GM21529 (cell line): ENCODE results near the gene NOXO1.
"Not testable (repeated sequence)": the region's sequence is repeated elsewhere in the genome, so short reads cannot be mapped to it uniquely, and the experiment has no call there.

Experiments
- ATAC-seq: cut with Tn5 transposase; IDR thresholded peaks from one replicate; pipeline ENCODE4 v1.9.1; 2021; ENCODE audit not compliant: unreplicated experiment

The NOXO1 gene

DNA sequence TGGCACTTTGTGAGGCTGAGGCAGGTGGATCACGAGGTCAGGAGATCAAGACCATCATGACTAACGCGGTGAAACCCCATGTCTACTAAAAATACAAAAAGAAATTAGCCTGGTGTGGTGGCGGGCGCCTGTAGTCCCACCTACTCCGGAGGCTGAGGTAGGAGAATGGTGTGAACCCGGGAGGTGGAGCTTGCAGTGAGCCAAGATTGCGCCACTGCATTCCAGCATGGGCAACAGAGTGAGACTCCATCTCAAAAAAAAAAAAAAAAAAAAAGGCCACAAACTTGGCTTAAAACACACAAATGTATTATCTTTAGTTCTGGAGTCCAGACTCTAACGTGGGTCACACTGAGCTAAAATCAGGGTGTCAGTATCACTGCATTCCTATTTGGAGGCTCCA is 30.5 kb upstream of the NOXO1 start:
- not testable (repeated sequence) for ATAC-seq

DNA sequence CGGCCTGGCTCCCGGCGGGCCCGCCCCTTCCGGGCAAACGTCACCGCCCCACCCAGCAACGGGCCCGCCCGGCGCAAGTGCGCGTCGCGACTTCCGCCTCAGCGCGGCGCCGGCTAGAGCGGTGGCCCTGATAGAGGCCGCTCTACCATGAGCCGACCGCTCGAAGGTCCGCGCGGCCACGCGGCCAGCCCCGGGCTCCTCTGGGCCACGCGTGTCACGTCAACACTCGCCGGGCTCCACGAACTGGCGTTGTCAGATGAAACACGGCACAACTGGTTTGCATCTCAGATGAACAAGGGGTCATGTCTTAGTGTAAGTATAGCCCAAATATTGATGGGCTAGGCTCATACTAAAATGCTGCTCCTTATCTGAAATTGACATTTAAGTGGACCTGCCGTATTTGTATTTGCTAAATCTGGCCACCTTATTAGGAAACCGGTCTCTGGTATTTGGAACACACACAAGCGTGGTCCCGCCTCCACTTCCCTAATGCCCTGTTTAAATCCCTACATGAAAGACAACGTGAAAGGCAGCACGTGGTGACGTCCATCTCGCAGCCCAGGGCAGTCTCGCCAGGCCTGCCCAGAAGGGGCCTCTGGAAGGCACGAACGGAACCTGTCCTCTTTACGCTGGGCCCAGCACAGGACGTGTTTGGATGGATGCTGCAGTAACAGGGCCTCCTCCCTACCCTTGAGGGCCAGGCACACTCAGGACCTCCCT is 28.7 kb upstream of the NOXO1 start, which contains the start of gene ZNF598:
ZNF598 (minus strand) TSS at position 31 of the 720 bp plus-strand sequence.
- peak; percentile 79 for ATAC-seq

DNA sequence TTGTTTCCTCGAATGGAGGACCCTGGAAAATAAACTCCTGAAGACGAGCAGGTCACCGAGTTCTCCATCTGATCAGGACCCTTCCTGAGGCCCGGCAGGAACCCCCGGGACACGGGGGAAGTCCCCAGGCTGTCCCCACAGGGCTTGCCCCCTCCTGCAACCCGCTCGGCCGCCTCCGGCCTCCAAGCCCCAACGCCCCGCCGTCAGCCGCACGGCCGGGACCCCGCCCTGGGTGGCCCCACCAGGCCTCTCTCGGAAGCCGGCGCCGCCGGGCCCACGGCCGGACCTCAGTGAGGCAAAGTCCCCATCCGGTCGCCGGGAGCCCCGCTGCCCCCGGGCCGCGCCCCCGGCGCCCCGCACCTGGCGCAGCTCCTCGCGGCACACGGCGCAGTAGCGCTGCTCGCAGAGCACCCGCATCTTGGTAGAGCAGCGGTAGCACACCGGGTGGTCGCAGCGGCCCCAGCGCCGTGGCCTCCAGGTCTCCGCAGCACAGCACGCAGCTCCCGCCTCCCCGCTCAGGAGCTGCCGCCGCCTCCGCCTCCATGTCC is 28.0 kb upstream of the NOXO1 start:
- ATAC-seq, result peak; percentile 36

DNA sequence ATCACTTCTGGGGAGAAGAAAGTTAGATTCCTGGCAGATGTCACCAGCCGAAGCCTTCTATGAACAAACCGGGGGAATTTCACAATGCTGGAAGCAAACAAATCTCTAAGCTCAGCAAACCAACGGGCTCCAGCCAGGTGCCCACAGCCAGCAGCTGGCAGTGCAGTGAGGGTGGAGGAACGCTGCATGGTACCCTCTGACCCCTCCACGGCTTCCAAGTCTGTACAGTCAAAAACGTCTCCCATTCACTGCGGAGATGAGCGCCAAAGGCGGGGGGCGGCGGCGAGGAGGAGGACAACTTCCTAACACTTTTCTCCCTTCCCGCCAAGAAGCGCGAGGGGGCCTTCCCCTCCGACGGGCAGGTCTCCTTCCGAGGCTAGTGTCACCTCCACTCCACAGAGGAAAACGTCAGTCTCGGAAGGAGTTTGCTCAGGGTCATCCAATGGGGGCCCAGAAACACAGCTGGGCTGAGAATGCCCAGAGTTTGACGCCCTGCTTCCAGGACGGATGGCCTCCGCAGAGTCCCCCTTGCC is 27.4 kb upstream of the NOXO1 start:
- ATAC-seq, result no peak

DNA sequence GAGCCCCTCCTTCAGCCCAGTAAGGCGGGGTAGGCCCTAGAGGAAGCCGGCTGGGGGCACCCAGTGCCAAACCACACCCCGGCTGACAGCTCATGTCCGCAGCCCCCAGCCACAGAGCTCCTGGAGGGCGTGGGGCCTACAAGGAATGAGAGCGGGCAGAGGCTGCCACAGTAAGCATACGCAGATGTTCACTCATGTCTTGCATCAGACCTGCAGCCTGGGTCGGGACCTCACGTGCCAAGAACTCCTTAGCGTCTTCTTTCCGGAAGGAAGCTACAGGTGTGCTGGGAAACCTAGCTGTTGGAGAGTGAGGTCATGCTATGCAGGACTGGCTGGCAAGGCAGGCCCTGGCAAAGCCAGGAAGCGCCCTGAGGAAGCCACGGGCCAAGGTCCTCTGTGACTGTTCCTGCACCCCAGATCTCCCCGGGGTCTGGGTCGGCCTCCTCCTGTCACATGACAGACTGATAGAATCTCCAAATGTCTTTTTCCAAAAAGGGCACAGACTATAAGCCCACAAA is 26.8 kb upstream of the NOXO1 start:
- no peak for ATAC-seq

DNA sequence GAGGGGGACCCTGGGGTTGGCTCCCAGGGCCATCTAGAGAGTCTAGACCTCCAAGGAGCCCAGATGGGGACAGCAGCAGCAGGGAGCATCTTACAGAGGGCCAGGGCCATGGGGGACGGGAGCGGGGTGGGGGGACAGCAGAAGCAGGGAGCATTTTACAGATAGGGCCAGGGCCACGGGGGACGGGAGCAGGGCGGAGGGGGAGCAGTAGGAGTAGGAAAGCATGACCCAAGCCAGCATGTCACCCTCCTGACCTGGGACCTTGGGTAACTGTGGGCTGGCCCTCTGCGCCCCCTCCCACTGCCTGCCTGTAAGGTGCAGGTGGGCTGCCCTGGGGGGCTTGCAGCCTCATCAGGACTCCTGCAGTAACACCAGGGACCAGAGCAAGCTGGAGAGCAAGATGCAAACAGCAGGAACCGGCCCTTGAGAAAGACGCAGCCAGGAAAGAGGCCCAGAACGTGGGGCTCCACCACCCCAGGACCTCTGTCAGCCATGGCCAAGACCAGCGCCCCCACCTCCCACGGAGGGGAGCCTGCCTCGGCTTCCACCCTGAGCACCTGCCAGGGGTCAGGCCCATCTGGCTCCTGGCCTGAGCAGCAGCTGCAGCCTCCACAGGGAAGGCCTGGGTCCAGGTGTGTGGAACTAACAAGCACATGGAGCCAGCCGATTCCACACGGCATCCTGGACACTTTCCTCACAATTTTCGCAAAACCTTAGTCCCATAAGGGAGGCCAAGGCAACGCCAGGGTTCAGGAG is 26.0 kb upstream of the NOXO1 start:
- ATAC-seq, result no peak

DNA sequence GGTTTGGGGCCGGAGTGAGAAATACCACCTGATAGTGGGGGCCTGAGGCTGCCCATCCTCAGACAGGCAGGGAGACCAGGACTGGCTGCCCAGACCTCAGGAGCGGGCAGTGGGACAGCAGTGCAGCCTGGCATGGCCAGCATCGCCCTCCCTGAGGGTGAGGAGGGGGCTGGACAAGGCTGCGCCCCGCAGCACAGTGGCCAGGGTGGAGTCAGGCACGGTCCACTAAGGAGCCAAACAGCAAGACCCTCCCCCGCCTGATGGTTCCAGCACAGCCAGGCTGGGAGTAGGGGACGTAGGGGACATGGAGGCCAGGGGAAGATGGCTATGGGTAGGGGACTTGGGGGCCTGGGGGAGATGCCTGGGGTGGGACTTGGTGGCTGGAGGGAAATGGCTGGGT is 25.0 kb upstream of the NOXO1 start:
- no peak for ATAC-seq

DNA sequence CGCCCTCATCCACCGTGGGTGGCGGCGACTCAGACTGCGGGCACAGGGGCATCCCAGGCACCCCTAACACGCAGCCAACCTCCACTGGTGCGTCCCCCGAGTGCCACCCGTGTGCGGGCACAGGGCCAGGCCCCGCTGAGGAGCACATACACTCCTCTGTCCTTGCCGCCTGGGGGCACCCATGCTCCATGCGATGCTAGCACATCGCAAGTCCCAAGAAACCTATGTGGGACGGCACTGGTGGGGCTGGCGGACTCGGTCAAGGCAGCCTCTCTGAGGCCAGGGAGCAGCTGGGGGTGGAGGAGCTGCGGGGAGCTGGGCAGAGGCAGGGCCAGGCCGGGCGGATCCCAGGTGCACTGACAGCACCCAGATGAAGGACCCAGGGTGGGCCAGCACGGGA is 24.4 kb upstream of the NOXO1 start:
- ATAC-seq, result no peak

DNA sequence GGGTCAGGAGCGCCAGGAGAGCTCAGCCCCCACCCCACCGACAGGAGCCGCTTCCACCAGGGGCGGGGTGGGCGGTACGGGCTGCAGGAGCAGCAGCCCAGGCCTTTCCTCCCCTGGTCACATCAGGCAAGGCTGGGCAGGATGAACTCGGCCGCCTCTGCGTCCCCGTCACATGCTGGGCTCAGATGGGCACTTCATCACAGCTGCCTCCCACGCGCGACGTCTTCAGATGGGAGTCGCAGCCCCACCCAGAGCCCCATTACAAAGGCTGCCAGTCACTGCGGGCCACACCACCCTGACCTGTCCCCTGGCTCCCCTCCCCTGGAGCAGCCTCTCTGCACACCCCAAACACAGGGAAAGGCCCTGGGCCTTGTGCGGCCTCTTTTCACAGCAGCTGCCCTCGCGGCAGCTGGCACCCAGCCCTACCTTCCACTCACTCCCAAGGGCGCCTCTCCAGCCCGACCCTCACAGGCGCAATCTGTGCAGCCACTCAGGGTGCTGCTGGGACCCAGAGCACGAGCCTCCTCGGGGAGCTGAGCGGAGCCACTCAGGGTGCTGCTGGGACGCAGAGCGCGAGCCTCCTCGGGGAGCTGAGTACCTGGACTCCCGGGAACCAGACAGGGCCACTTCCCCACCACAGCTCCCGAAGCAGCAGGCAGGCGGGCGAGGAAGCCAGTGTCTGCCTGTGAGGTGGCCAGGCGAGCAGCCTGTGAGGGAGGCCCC is 23.7 kb upstream of the NOXO1 start:
- ATAC-seq, result no peak

DNA sequence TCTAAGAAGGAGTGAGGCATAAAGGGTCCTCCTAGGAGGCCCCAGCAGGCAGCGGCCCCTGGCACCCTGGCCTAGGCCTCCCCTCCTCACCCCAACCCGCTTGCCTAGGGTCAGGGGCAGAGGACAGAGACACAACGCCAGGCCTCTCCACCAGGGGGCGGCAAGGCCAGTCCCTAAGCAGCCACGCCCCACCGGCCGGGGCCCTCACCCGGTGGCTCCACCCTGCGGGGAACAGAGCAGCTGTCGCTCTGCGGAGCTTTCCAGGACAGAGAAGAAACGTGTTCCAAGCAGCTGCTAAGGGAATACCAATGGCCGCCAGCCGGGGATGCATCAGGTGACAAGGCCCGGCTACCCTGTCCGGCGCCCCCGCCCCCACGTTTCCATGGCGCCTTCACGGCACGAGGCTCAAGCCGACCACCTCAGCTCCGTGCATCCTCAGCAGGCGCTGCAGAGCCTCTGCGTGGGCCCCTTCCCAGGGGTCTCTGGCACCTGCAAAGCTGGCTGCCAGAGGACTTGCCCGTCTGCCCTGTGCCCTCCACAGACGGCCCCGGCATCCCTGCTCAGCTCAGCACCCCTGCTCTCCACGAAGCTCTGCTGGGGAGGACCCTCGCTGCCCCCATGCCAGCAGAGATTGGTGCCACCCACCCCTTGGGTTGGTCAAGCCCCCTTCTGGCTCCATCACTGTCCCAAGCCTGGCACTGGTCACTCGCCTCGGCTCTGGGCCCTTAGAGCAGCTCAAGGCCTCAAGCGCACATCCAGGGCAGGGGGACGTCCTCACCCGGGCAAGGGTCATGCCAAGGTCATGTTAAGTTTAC is 22.8 kb upstream of the NOXO1 start:
- peak; percentile 61 for ATAC-seq

DNA sequence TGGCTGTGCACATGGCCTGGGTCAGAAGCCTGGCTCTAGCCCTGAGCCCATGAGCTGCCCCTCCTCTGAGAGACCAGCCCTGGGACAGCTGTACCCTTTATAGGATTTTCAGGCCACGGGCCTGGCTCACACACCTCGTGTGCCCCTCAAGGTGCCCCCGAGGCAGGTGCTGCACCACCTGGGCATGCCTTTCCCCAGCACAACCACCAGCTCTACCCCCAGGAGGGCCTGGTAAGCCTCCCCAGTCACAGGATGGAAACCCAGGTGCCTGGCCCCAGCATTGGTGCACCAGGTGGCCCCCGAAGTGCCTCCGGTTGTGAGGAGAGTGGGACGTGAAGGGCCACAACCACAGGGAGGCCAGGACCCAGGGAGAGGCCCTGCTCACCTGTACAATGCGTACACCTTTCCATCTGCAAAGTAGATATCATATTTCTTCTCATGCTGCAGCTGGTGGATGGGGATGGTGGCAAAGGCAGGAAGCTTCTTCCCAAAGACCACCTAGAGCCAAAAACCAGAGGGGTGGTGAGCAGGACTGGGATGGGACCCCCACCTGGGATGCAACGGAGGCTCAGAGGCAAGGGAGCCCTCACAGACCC is 22.1 kb upstream of the NOXO1 start:
- ATAC-seq, result no peak

DNA sequence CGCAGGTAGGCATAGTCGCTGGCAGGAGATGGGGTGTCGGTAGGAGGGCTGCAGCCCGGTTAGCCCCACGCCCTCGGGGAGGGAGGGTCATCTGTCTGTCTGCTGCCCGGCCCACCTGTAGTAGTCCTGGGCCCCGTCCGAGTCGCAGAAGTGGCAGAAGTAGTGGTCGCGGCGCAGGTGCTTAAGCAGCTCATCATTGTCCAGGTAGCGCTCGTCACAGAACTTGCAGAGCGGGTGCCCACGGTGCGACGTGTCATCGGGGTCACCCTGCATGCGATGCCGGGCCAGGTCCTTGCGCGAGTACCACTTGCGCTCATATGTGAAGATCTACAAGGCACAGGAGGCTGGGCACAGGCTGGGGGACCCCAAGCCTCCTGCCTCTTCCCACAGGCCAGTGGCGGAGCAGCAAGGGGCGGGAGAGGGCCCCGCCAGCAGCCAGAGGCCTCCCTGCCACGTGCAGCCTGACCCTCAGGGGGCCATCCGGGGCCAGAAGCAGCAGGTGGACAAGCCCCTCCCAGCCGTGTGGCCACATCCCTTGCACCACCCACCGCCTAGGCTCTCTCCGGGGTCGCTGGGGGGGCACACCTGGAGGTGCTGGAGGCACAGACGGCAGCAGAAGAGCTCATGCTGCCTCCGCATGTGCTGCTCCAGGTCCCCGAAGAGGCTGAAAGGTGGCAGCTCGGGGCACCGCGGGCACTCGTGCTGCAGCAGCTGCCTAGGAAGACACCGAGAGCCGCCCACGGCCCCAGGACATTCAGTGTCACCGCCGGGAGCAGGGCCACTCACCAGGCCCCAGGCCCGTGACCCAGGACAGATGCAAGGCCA is 21.3 kb upstream of the NOXO1 start:
- ATAC-seq, result no peak

DNA sequence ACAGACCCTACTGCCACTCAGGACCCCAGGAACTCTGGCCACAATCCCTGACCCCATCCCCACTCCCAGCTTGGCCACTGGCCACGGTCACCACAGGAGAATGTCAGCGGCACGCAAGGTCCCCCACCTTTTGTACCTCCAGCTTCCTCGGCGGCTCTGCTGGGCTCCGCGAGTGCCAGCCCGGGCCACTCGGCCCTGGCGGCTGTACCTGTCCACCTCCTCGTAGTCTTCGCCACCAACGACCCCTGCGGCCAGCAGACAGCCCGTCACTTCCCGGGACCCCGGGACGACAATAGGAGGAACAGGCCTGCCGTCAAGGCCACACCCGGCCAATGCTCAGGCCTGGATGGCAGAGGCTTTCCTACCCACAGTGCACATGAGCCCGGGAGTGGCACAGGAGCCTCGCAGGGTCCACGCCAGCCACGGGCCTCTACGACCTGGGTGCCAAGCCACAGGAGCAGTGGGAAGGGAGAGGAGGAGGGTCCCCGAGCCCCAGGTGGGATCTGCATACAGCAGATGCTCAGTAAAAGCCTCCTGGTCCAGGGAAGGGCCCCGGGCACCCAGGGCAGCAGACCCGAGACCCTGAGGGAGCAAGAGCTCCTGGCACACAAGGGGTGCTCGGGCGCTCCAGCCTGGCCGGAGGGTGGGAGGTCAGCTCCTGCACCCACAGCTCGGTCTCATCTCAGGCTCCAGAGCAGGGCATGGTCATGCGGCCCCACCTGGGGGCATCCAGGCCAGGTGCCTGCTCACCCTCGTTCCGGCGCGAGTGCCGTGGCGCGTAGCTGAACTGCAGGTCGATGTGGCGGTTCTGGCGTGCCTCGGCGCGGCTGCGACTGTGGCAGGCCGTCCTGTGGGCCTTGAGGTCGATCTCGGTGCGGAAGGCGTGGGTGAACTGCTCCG is 20.4 kb upstream of the NOXO1 start:
- no peak for ATAC-seq

DNA sequence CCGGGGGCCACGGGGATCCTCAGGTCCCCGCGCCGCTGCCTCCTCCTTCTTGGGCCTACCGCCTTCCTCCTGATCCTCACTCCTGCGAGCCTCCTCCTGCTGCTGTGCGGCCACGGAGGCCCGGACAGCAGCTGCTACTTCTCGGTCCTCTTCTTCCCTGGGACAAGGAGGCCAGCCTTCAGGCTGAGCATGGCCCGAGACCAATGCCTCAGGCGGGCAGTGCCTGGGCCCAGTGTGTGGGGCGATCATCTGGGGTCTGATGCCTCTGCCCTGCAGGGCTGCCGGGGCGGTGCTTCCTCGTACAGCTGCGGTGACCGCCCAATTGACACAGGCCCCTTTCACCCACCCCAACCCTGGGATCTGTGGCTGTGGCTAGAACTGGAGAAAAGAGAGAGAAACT is 19.8 kb upstream of the NOXO1 start:
- ATAC-seq, result no peak

DNA sequence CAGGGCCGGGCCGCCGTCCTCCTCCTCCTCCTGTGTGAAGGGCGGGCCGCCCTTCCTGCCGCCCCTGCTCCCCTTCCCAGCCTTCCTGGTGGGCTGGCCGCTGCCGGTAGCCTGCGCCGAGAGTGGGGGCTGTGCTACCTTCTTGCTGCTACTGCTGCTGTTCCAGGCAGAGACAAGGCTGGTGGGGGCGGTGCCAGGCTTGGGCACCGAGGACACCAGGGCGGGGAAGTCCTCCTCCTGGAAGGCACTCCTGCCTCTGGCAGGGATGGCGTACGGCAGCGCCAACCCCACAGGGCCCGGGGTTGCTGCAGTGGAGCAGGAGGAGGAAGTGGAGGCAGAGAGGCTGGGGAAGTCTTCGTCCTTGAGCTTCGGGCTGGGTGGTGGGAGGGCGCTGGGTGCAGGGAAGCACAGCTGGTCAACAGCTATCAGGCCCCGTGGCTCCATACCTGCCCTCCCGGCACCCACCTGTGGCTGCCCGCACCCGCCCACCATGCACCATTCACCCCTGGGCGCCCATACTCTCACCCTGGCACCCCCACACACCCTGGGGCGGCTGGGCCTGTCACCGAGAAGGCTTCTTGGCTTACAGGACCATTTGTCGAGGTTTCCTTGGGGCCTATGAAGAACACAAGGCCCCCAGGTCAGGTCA is 18.7 kb upstream of the NOXO1 start:
- no peak for ATAC-seq

DNA sequence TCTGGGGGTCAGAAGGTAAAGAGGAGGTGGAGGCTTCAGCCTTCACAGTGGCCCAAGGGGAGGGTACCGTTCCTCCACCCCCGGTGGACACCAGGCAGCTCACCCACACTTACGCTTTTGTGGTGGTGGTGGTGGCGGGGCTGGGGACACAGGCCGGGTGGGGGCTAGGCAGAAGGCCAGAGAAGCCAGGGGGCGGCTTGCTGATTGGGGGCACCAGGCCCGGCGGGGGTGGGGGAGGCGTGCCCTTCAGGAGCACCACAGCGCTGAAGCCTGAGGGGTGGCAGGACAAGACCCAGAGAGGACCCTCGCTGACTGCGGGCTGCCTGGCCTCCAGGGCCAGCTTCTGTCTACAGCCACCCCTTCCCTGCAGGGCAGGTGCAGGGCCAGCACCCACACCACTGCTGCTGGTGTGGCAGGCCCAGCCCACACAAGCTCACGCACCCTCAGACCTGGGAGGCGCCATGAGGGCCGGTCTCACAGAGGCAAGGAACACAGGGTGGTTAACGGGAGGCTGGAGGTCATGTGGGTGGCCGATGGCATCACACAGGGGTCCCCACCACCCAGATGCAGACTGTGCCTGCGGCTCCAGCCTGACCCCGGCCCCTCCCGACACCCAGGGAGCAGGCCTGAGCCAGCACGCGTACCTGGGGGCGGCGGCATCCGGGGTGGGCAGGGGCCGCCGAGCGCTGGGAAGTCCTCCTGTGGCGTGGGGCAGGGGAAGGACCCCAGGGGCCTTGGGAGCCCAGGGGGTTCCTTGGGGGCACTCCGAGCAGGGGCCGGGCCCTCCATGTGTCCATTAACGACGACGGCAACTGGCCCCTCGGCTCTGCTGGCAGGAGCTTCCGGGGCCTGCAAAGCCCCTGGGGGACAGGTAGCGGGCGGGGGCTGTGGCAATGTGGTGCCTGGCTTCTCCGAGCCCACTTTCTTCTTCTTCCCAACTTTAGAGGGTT is 17.9 kb upstream of the NOXO1 start:
- no peak for ATAC-seq
